NB4 (cell line): ENCODE data around the gene LIME1.

ENCODE experiments used
- MYC ChIP-seq: IDR thresholded peaks from 2 replicates; pipeline ENCODE4 v1.6.1; 2011; ENCODE audit warnings: low read depth, low read length
- POLR2A ChIP-seq: IDR thresholded peaks from 2 replicates; pipeline ENCODE4 v1.6.1; 2011; ENCODE audit warnings: mild to moderate bottlenecking; ENCODE audit not compliant: insufficient read length; ENCODE audit errors: extremely low read depth
- TF ChIP-seq, protein P1 (sequence below): IDR thresholded peaks from one replicate; pipeline ENCODE4 v1.5.1; 2012; ENCODE audit warnings: low read depth, low read length
- TF ChIP-seq, protein P2 (sequence below): IDR thresholded peaks from 2 replicates; pipeline ENCODE4 v1.6.1; 2011; ENCODE audit warnings: low read depth, low read length

DNA sequence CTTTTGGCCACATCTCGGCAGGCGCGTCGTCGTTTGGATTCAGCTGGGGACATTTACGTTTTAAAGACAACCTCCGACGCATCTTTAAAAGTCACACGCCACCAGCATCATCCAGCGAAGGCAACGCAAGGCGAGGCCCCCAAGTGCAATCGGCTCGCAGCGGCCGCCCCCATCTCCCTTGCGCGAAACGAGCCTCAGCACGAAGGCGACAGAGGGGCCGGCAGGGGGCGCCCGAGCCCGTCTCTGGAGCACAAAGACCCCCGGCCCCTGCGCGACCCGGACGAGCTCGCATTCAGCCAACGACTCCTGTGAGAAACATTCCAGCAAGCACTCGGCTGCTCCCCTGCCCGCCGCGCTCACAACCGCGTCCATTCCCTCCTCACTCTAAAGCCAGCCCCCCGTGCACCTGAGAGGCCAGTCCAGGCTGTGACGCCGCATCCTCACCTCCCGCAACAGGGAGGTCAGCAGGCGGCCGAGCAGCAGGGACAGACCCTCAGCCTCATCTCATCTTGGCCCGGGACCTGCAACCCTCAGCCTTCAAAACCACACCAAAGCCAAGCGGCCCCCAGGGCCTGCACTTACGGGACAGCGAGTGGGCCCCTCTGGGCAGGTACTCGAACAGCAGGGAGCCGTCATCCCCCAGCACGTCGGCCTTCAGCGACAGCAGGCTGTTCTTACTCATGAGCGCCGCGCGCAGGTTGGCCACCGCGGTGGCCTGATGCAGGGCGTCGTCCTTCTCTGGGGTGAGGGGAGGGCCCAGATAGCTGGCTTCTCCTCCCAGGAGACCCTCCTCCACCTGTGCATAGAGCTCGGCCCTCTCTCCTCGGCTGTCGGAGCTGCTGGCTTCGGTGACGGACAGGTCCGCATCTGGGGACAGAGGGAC lies 38.9 kb downstream of the LIME1 start:
- TF ChIP-seq, protein P1, sequence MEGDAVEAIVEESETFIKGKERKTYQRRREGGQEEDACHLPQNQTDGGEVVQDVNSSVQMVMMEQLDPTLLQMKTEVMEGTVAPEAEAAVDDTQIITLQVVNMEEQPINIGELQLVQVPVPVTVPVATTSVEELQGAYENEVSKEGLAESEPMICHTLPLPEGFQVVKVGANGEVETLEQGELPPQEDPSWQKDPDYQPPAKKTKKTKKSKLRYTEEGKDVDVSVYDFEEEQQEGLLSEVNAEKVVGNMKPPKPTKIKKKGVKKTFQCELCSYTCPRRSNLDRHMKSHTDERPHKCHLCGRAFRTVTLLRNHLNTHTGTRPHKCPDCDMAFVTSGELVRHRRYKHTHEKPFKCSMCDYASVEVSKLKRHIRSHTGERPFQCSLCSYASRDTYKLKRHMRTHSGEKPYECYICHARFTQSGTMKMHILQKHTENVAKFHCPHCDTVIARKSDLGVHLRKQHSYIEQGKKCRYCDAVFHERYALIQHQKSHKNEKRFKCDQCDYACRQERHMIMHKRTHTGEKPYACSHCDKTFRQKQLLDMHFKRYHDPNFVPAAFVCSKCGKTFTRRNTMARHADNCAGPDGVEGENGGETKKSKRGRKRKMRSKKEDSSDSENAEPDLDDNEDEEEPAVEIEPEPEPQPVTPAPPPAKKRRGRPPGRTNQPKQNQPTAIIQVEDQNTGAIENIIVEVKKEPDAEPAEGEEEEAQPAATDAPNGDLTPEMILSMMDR: no peak
- TF ChIP-seq POLR2A (no peak), MYC (no peak)
- TF ChIP-seq, protein P2, sequence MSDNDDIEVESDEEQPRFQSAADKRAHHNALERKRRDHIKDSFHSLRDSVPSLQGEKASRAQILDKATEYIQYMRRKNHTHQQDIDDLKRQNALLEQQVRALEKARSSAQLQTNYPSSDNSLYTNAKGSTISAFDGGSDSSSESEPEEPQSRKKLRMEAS: no peak
